Stimulated activated CD8-positive, alpha-beta memory T cell treated with anti-CD3 and anti-CD28 coated beads, Interleukin-12 subunit alpha, Interleukin-12 subunit beta, amount 100 ng/mL, for 24 hours (primary cell): ENCODE data around the gene IL21R.
A peak's percentile ranks its signal among the peaks of the same experiment; 100 is the strongest.
"Not testable (repeated sequence)": the region's sequence is repeated elsewhere in the genome, so short reads cannot be mapped to it uniquely, and the experiment has no call there.

Source experiments
- DNase-seq: peaks from one replicate; pipeline ENCODE4 v3.0.0-alpha.2; 2020; ENCODE audit errors: extremely low read depth

The IL21R gene

GRCh38 chr16:27426423-27427408 is 24.7 kb downstream of the IL21R start:
- peak; percentile 46 for DNase-seq

DNA sequence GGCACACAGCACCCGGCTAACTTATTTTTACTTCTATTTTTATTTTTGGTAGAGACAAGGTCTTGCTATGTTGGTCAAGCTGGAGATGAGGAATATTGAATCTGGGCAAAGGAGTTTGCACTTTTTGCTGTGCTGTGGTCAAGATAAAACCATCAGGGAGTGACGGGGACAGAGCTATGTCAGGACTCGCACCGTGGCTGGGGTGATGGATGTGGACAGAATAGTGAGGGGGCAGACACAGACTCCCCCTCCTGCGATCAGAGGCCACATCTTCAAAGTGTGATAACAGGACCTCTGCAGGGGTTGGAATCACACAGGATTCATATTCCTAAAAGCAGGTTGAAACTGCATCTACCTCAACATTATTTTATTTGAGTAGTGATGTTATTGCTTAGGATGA is 25.6 kb downstream of the IL21R start:
- DNase-seq = no peak

DNA sequence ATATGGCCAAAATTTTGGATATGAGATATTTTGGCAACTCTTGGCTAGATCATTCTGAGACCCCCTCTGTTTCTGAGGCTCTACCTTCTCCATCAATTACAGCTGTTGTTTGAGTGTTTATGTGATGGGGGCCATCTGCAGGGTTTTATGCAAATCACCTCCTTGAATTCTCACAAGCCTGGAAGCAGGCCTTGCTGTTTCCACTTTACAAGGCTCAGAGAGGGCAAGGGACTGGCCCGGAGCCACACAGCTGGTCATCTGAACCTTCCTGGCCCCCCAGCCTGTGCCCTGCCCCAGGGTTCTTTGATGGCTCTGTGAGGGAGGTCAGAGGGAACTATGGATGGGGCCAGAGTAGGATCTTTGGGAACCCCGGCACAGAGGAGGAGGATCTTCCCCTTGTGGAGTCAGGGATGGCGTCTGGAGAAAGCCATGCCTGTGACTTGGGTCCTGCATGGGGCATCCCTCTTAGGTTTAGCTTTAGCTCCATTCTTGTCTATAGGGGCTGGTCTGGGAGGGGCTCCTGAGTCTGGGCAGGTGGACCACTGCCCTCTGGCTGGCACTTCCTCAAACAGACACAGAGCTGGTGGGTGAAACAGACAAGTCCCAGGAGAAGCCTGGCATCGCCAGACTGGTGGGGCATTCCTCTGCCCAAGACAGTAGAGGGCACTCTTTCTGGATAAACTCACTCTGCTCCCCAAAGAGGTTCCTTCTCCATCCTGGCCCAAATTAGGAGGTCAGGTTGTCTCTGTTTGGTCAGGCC is 26.2 kb downstream of the IL21R start:
- no peak for DNase-seq

DNA sequence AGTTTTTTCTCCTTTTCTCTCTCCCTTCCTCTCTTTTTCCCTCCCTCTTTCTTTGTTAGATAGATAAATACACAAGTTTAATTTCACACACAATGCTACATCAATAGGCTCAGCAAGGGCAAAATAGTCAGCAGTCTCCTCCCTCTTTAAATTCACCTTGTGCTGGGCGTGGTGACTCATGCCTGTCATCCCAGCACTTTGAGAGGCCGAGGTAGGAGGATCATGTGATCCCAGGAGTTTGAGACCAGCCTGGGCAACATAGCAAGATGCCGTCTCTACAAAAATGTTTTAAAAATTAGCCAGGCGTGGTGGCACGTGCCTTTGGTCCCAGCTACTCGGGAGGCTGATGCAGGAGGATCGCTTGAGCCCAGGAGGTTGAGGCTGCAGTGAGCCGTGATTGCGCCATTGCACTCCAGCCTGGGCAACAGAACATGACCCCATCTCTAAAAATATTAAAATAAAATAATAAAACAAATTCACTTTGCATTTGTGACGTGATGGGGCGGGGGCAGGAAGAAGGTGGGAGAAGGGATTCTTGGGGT is 27.4 kb downstream of the IL21R start:
- DNase-seq = no peak

DNA sequence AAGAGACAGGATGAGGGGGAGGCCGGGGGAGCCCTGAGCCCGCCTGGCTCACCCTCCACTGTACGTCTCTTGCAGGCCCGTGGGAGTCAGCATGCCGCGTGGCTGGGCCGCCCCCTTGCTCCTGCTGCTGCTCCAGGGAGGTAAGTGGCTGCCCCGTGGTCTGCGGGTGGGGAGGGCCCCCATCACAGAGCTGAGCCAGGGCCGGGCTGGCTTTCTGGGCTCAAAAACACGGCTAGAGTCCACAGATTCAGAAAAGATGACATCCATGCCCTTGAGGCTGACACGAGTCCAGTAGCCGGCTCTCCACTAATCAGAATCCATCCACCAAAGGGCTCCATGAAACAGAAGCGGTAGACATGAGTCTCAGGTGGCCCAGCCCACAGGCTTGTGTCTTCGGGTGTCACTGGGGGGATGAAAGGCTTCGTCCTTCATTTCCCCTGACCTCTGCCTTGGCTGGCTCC is 28.0 kb downstream of the IL21R start:
- DNase-seq = no peak

DNA sequence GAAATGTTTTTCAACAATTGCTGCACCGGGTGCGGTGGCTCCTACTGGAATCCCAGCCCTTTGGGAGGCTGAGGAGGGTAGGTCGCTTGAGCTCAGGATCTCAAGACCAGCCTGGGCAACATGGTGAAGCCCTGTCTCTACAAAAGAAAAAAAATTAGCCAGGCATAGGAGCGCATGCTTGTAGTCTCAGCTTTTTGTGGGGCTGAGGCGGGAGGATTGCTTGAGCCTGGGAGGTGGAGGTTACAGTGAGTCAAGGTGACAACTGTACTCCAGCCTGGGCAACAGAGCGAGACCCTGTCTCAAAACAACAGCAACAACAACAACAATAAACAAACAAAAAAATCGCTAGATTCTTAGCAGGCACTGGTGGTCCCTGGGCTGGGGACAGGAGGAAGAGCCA is 28.5 kb downstream of the IL21R start:
- DNase-seq = no peak

- DNase-seq = no peak
Measured at GRCh38 chr16:27430923-27431484, 29.0 kb downstream of the IL21R start.

- no peak for DNase-seq
Measured at GRCh38 chr16:27431773-27432532, 30.0 kb downstream of the IL21R start.

GRCh38 chr16:27432558-27432957 is 30.6 kb downstream of the IL21R start:
- no peak for DNase-seq

DNA sequence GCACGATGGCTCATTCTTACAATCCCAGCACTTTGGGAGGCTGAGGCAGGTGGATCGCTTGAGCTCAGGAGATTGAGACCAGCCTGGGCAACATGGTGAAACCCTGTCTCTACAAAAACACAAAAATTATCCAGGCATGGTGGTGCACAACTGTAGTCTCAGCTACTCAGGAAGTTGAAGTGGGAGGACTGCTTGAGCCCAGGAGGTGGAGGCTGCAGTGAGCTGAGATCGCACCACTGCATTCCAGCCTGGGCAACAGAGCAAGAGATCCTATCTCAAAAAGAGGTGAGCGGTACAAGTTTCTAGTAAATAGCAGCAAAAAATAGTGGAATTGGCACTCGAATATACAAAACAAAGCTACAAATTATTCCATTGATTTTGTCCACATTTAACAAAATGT is 31.2 kb downstream of the IL21R start:
- DNase-seq = not testable (repeated sequence)

GRCh38 chr16:27433636-27434035 is 31.7 kb downstream of the IL21R start:
- DNase-seq = no peak

DNA sequence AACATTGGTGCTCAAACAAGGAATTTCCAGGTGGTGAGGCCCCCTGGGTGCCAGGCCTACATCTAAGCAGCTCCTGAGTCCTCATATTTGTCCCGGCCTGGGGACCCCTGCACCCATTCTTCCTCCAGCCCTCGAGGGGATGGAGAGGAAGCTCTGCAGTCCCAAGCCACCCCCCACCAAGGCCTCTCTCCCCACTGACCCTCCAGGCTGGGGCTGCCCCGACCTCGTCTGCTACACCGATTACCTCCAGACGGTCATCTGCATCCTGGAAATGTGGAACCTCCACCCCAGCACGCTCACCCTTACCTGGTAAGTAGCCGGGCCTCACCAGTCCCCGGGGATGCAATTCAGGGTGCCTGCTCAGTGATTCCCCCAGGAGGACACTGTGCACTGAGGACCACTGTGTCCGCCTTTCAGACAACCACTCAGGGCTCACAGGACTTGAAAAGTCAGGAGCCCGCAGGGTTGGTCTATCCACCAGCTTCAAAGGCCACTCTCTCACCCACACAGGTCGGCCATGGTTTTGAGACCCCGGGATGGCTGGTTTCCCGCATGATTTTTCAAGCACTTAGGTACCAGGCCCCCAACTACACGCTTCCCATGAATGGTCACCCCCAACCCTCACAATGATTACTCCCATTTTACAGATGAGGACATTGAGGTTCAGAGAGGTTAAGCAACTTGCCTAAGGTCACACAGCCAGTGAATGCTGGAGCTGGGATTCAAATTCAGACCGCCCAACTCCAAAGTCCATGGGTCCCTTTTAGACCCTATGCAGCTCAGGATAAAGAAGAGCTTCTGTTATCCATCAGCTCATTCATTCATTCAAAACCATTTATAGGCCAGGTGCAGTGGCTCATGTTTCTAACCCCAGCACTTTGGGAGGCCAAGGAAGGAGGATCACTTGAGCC is 32.4 kb downstream of the IL21R start:
- no peak for DNase-seq

DNA sequence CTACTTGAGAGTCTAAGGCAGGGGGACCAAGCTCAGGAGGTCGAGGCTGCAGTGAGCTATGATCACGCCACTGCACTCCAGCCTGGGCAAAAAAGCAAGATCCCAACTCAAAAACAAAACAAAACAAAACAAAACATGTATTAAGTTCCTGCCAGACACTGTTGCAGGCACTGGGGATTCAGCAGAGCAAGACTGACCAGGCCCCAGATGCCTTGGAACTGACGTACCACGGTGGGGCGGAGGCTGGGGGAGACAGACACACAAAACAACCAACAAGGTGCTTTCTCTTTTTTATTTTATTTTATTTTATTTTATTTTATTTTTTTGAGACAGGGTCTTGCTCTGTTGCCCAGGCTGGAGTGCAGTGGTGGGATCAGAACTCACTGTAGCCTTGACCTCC is 33.2 kb downstream of the IL21R start:
- not testable (repeated sequence) for DNase-seq

DNA sequence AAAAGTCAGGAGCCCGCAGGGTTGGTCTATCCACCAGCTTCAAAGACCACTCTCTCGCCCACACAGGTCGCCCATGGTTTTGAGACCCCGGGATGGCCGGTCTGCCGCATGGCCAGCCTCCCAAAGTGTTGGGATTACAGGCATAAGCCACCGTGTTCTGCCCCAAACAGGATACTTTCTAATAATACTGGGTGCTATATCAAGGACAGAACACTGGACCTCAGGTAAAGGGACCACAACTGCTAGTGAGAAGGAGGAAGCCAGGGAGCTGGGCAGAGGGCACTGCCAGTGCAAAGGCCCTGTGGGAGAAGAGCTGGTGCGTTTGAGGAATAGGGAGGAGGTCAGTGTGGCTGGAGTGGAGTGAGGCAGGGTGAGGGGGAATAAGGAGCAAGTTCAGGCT is 34.1 kb downstream of the IL21R start:
- no peak for DNase-seq

DNA sequence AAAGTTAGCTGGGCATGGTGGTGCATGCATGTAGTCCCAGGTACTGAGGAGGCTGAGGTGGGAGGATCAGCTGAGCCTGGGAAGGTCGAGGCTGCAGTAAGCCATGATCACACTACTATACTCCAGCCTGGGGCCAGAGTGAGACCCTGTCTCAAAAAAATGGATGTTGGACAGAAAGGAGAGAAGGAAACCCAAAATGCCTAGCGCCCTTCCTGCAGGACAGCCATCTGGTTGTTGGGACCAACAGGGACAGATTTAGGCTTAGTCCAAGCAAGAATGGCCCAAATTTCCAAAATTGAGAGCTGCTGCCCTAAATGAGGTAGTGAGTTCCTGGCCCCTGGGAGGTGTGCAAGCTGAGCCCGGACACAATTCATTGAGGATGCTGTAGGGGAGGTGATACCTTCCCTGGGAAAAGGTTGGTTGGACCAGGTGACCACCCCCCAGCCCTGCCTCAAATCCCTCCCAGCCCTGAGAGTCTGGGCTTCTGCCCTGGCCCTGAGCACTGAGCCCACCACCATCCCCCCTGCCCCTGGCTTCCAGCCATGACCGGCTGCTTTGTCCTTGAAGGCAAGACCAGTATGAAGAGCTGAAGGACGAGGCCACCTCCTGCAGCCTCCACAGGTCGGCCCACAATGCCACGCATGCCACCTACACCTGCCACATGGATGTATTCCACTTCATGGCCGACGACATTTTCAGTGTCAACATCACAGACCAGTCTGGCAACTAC is 35.1 kb downstream of the IL21R start:
- DNase-seq = no peak

GRCh38 chr16:27437946-27438345 is 36.0 kb downstream of the IL21R start:
- DNase-seq = no peak

DNA sequence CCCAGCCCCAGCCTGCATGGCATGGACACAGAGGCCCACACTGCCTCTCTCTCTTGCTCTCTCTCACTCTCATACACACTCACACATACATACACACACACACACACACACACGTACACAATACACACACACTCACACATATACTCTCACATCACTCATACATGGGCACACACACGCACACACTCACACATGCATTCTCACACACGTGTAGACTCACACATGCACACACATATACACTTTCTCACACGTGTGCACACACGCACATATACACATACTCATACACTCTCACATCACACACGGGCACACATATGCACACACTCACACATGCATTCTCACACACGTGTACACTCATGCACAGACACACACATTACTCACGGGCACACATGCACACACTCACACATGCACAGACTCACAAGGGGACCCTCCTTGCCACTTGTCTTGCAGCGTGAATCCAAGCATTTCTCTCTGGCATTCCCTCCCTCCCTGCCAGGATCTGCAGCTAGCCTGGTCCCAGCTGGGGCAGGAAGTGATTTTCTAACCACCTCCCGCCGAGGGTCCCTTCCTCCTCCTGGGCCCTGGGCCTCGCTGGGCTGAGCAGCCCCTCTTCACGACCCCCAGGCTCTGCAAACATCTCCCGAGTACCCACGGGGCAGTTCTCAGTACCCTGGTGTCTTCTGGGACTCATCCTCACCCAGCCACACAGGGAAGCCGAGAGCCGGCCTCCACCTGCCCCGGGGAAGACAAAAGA is 37.5 kb downstream of the IL21R start:
- DNase-seq = no peak

DNA sequence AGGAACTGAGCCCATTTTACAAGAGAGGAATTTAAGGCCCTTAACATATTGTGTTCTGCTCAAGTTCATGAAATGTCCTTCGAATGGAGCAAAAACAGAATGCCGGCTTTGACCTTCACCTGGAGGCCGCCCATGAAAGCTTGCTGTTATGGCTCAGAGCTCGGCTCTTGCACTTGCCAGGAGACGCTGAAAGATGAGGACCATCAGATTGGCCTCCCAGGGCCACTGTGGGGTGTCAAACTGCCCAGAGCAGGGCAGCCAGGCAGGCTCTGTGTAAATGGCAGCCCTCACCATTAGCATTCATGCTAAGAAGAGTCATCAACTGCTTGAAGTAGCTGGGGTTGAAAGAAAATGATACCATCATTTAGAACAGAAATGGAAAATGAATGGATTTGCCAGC is 39.3 kb downstream of the IL21R start:
- DNase-seq = no peak

DNA sequence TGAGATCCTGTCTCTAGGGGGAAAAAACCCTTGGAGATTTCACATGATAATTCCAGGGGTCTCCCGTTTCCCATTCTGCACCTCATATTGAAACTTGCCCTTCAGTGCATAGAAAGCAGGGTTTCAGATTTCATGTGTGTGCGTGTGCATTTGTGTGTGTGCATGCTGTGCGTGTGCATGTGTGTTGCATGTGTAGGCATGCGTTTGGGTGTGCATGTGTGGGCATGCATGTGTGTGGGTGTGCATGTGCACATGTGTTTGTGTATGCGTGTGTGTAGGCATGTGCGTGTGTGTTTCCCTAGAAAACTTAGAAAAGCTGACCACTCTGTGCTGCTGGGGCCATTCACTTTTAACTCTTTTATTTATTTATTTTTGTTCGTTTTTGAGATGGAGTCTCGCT is 40.0 kb downstream of the IL21R start:
- no peak for DNase-seq
